ENCODE data around the gene GREB1L.
"Not testable (repeated sequence)": the region's sequence is repeated elsewhere in the genome, so short reads cannot be mapped to it uniquely, and the experiment has no call there.

The GREB1L gene

DNA sequence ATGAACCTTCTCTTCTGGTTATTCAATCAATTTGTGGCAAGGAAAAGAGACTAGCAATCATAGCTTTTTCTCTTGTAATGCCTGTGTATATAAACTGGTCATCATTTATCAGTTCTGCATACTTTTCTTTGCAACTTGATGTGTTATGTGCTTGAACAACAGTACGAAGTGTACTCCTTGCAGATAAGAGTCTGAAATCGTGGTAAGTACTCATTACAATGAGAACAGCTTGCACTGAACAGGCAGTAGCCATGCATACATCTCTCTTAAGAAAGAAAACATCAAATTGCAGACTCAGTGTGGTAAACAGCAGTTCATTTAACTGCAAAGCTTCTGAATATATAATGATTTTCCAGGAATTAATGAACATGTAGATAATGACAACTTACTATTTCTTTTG lies 64.3 kb downstream of the GREB1L start:
- no peak for TF ChIP-seq ZNF274 (IDR thresholded peaks at IDR 0.05; ENCODE audit: low read depth, low read length)
- no peak overlapping the region for H3K4me3 ChIP-seq (ENCODE audit: low read length)

DNA sequence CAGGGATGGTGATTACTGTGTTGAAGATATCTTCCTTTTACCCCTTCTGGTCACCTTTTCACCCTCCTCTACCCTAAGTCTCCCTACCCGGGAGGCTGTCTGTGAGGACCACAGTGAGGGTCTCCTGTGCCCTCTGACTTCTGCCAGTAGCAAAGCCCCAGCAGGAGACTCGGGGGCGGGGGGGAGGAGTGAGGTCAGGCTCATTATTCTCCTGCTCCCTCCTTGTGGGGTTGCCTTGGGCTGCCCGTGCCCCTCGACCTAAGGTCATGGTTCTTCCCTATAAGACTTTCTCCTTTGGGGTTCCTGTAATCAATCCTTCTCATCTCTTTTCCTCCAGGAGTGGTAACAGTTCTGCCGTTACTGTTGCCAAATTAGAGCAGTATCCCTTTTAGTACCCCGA lies 65.5 kb downstream of the GREB1L start:
- no peak overlapping the region for H3K4me3 ChIP-seq (ENCODE audit: low read length)
- no peak for TF ChIP-seq ZNF274 (IDR thresholded peaks at IDR 0.05; ENCODE audit: low read depth, low read length)

DNA sequence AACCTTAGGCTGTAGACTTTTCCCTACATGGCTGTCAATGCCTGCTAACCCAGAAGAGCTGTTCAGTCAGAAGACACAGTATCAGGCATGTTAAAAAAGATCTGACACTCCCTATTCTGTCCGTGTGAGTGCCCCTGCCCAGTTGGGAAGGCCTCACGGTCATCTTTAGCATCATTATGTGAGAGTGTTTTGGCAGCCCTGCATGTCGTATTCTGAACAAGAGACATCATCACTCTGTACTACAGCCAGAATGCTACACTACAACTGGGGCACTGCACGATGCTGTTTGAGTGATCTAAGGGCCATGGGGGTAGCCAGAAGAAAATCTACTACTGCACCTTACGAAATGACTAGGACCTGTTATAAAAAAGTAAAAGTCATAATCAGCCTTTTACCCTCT lies 67.2 kb downstream of the GREB1L start:
- H3K4me3 ChIP-seq (ENCODE audit: low read length), result no peak overlapping the region
- no peak for TF ChIP-seq ZNF274 (IDR thresholded peaks at IDR 0.05; ENCODE audit: low read depth, low read length)

DNA sequence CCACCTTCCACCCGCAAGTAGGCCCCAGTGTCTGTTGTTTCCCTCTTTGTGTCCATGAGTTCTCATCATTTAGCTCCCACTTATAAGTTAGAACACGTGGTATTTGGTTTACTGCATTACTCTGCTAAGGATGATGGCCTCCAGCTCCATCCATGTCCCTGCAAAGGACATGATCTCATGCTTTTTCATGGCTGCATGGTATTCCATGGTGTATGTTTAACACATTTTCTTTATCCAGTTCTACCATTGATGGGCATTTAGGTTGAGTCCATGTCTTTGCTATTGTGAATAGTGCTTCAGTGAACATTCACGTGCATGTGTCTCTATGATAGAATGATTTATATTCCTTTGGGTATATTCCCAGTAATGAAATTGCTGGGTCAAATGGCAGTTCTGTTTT lies 69.9 kb downstream of the GREB1L start:
- H3K4me3 ChIP-seq (ENCODE audit: low read length), result not testable (repeated sequence)

DNA sequence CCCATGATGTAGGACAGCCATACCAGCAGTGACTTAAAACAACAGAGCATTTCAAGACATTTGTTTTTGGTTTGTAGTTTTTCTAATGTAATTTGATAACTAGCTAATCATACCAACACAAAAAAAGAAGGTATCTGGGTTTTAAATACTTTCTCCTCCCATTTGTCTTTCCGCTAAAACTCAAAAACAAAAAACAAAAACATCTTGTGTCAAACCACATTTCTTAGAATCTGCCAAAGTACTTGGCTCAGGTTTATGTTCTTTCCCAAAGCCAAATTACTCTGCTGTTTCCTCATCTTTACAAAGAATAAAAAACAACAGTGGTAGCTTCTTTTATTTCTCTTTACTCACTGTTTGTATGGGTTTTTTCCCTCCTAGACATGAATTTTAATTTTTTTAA lies 71.5 kb downstream of the GREB1L start:
- H3K4me3 ChIP-seq (ENCODE audit: low read length), result no peak overlapping the region
- TF ChIP-seq ZNF274 (IDR thresholded peaks at IDR 0.05; ENCODE audit: low read depth, low read length), result no peak

DNA sequence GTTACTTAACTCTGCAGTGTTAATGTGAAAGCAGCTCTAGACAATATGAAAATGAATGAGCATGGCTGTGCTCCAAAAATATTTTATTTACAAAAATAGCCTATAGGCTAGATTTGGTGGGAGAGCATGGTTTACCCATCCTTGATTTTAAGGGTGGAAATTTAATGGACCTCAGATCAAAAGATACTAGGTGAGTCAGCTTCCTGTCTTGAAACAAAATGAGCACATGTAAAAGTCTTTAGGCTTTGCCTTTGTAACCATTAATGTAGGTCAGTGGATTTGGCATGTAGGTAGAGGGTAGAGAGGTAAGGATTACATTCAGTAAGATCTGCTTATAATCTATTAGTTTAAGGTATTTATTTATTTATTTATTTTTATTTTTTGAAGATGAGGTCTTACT lies 72.7 kb downstream of the GREB1L start:
- H3K4me3 ChIP-seq (ENCODE audit: low read length), result no peak overlapping the region
- TF ChIP-seq ZNF274 (IDR thresholded peaks at IDR 0.05; ENCODE audit: low read depth, low read length), result no peak

DNA sequence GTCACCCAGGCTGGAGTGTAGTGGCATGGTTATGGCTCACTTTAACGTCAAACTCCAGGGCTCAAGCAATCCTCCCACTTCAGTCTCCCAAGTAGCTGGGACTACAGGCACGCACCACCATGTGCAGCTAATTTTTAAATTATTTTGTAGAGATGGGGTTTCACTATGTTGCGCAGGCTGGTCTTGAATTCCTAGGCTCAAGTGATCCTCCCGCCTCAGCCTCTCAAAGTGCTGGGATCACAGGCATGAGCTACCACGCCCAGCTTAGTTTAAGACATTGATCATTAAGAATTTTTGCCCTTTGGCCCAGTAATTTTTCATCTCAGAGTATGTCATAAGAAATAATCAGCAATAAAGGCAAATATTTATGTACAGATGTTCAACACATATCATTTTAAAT lies 73.1 kb downstream of the GREB1L start:
- not testable (repeated sequence) for H3K4me3 ChIP-seq (ENCODE audit: low read length)

DNA sequence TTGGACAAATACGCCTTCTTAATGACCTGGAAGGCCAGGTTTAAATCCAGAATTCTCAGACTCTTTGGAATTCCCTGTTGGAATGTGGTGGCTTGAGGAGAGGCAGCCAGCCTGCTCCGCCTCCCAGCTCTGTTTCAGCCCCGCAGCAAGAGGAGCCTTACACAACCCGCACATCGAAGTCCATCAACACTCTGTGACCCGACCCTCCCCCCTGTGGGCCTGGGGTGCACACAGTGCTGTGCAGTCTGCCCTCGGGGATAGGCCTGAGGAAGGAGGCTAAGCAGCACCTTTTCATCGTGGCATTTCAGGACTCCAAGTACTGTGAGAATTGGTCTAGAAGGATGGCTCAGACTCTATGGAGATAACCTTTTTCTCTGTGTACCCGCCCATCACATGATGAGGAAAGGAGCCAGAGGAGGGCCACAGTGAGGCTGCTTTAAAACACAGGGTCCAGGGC lies 73.7 kb downstream of the GREB1L start:
- no peak overlapping the region for H3K4me3 ChIP-seq (ENCODE audit: low read length)
- no peak for TF ChIP-seq ZNF274 (IDR thresholded peaks at IDR 0.05; ENCODE audit: low read depth, low read length)

DNA sequence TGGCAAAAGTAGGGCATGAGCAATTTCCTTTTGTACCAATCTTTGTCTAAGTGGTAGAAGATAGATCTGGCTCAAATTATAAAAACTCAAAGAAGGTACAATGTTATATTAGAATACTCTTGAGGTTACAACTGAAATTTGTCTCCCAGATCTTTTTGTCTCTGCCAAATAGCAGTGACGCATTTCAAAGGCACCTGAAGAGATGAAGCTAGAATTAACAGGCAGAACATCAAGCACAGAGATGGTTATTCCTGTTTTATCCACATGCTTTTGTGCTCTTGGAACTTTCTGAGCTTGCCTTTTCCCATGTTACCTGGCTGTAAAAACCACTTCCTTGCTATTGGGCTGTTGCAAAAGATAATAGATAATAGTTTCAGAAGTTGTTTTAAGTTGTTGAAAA lies 74.3 kb downstream of the GREB1L start:
- no peak overlapping the region for H3K4me3 ChIP-seq (ENCODE audit: low read length)
- no peak for TF ChIP-seq ZNF274 (IDR thresholded peaks at IDR 0.05; ENCODE audit: low read depth, low read length)

DNA sequence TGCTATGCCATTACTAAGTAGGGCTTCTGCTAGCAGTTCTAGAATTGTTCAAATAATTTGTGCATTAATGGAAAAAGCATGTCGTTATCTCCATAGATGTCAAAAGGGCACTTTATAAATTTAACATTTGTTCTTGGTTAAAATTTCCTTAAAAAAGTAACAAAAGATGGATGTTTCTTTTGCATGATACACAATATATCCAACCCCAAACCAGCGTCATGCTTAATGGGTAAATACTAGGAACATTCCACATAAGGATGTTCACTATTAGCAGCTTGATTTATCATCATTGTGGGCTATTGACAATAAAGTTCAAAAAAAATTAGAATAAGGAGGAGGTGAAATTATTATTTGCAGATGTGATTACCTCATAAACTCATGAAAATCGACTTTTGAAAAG lies 79.7 kb downstream of the GREB1L start:
- no peak overlapping the region for H3K4me3 ChIP-seq (ENCODE audit: low read length)
- no peak for TF ChIP-seq ZNF274 (IDR thresholded peaks at IDR 0.05; ENCODE audit: low read depth, low read length)

DNA sequence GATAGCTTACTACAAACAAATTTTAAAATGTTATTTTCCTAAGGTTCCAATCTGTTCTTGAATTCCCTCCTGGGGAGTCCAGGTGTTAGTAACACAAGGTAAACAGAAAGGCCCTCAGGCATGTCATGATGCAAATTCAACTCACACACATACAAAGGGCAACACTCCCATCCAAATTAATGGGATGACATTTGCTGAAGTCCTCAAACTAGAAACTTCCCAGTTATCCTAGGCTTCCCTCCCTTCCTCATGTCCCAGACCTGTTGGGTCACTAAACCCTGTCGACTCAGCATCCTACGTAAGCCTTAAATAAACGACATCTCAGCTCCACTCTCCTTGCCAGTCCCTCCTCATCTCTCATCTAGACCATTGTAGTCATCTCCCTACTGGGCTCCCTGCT lies 85.1 kb downstream of the GREB1L start:
- no peak for TF ChIP-seq ZNF274 (IDR thresholded peaks at IDR 0.05; ENCODE audit: low read depth, low read length)
- H3K4me3 ChIP-seq (ENCODE audit: low read length), result no peak overlapping the region

DNA sequence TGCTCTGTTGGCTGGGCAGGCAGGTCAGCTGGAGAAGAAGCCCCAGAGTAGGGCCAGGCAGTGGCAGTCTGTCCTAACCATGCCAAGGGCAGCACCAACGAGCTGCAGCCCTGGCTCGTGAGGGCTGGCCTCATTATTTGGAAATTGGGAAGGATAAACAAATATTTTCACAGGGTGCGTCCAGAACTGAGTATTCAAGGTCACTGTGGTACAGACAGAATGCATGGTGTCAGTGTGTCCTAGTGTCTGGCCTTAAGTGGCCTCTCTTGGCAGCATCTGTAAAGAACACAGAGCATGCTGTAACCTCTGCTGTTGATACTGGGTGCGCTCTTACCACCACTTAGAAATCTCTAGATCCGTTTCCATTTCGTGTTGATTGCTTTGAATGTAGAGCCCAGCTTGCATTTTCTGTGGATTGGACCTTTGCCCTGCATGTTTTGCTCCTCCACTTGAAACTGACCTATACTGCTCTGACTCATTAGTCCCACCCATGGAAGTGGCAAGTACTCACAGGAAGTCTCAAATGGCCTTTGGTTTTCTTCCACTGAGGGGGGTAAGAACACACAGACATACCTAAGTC lies 88.2 kb downstream of the GREB1L start:
- TF ChIP-seq ZNF274 (IDR thresholded peaks at IDR 0.05; ENCODE audit: low read depth, low read length), result no peak
- no peak overlapping the region for H3K4me3 ChIP-seq (ENCODE audit: low read length)

DNA sequence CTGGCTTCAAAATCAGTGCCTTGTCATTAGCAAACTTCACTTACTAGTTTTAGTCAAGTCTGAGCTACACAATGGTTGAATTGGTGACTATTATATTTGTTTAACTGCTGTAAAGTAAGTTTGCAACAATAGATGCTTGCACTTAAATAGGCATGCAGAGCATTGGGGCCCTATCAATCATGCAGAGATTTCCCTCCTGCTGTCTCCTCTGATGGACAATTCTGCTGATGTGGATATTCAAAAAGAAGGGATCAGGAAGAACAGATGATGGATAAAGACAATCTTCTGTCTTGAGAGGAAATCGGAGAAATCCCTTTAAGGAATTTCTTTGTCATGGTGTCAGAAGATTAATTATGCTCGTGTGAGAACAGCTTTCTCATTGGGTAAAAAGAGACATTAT lies 89.0 kb downstream of the GREB1L start:
- H3K4me3 ChIP-seq (ENCODE audit: low read length), result no peak overlapping the region
- TF ChIP-seq ZNF274 (IDR thresholded peaks at IDR 0.05; ENCODE audit: low read depth, low read length), result no peak

DNA sequence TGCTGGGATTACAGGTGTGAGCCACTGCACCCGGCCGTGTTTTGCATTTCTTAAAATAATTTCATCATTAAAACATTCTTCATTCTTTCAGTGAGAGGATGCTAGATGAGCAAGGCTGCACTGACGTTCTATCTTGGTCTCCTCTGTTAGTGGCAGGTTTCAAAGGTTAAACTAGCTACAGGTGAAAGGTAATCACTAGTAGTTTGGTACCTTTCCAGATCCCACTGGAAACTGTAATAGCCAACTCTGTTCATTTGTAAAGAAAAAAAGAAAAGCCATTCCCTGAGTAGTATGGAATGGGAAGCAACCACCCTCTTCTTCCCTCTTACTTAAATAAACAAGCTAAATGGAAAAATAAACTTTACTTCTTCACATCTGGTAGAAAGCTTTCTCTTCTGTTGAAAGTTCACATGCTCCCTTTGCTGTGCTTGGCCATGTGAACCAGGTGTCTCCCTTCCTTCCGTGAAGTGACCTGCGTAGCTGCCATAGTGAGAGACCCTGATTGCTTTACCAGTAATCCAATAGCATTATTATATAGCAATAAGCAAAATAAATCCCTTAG lies 94.0 kb downstream of the GREB1L start:
- no peak for TF ChIP-seq ZNF274 (IDR thresholded peaks at IDR 0.05; ENCODE audit: low read depth, low read length)
- H3K4me3 ChIP-seq (ENCODE audit: low read length), result no peak overlapping the region

DNA sequence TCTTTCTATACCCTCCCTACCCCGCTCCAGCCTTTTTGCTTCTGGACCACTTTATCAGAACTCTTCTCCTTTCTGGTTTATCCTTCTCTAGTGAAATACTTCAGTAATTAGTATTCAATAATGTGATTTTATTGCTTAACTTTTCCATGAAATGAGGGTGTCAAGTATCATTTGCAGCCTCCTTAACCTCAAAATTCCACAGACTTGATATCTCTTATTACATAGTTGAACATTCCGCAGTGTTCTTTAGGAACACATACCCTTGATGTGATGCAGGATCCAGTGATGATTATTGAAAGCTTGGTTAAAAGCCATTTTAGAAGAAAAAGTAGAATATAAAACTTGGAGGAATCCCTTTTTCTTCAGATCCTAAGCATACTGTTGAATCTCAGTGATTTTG lies 94.8 kb downstream of the GREB1L start:
- TF ChIP-seq ZNF274 (IDR thresholded peaks at IDR 0.05; ENCODE audit: low read depth, low read length), result no peak
- no peak overlapping the region for H3K4me3 ChIP-seq (ENCODE audit: low read length)

DNA sequence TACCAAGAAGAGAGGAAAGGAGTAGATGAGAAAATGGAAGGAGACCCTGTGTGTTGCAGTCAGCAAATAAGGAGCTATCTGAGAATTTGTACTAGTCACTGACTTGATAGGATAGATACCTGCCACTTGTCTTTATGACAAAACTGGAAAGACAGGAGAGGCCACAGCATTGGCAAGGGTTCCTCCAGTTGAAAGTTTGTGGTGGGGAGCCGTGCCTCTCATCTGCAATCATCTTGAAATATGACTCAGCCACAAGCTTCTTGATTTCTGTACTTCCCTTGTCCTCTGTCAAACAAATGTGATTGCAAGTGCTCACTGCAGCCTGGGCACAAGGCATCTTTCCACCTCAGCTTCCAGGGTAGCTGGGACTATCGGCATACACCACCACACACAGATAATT lies 99.1 kb downstream of the GREB1L start:
- H3K4me3 ChIP-seq (ENCODE audit: low read length), result no peak overlapping the region
- no peak for TF ChIP-seq ZNF274 (IDR thresholded peaks at IDR 0.05; ENCODE audit: low read depth, low read length)

Data from GM08714 (cell line).